ENCODE data around the gene DEDD. TPM values are rescaled to one million over a fixed set of nuclear protein-coding genes. Genes with fewer than 3 reads are reported as not detected.
A peak's percentile ranks its signal among the peaks of the same experiment; 100 is the strongest.

The DEDD gene
- polyA plus RNA-seq, 3 donors = 40.9 to 56.3 (median 42.2) TPM

- TF ChIP-seq CTCF (IDR thresholded peaks at IDR 0.05) = no peak
- DNase-seq = no peak
- Histone ChIP-seq H3K27ac (ENCODE audit: low read depth in 1 of 2, low read length in 2 of 2) (no peak overlapping the region), H3K36me3 (replicated peaks in 1 of 2; ENCODE audit: control insufficient read depth in 1 of 2, insufficient read depth in 2 of 2, low read length in 2 of 2) (no peaks in the 10 kb centered on the region), H3K4me3 (replicated peaks in 1 of 3; ENCODE audit: low read depth in 2 of 3, low read length in 3 of 3) (no peak overlapping the region), H2AFZ (ENCODE audit: insufficient read depth, low read depth, low read length, poor library complexity, severe bottlenecking) (no peak overlapping the region), H3K79me2 (ENCODE audit: insufficient read depth, low read length) (no peaks in the 10 kb centered on the region), H3K9ac (ENCODE audit: insufficient read depth, low read length, poor library complexity, severe bottlenecking) (no peak overlapping the region), H4K20me1 (ENCODE audit: insufficient read depth, low read length) (no peaks in the 10 kb centered on the region), H3K4me2 (replicated peaks; ENCODE audit: extremely low read depth, low read length, poor library complexity, severe bottlenecking) (no peak overlapping the region), H3K4me1 (ENCODE audit: control insufficient read depth in 1 of 2, insufficient read depth in 2 of 2, low read length in 2 of 2) (peaks cover 46 to 58% of the 10 kb centered on the region in 2 donors), H3K9me3 (replicated peaks in 1 of 2; ENCODE audit: control insufficient read depth in 1 of 2, insufficient read depth in 1 of 2, low read length in 2 of 2) (no peaks in the 10 kb centered on the region), H3K27me3 (ENCODE audit: control insufficient read depth in 2 of 2, insufficient read depth in 2 of 2, low read length in 2 of 2) (no peaks in the 10 kb centered on the region)
- peaks cover 1 to 3% (median 2%) of the 10 kb centered on the region in 3 donors for H3K27me3 Mint-ChIP-seq (ENCODE audit: low read depth in 3 of 3)
- no peaks in the 10 kb centered on the region for H3K9me3 Mint-ChIP-seq
- H3K4me1 Mint-ChIP-seq = peaks cover 64% of the 10 kb centered on the region
- no peak overlapping the region for H3K4me3 Mint-ChIP-seq
- 100% methylated on average over 2 of the region's 4 CpGs for WGBS (ENCODE audit: insufficient coverage)
- intact Hi-C loops (cut with micrococcal nuclease) = no loop called here
- H3K36me3 Mint-ChIP-seq = peaks cover 3 to 8% of the 10 kb centered on the region in 2 donors
- peak overlapping the region in 3 of 7 donors; percentile 44 to 84 (median 83) for H3K27ac Mint-ChIP-seq
Measured at GRCh38 chr1:161086457-161086856, 46.0 kb downstream of the DEDD start.

GRCh38 chr1:161085165-161085564 lies 47.3 kb downstream of the DEDD start:
- peaks cover 77% of the 10 kb centered on the region for H3K4me1 Mint-ChIP-seq
- TF ChIP-seq CTCF (IDR thresholded peaks at IDR 0.05) = no peak
- H3K4me1 ChIP-seq (ENCODE audit: control insufficient read depth in 1 of 2, insufficient read depth in 2 of 2, low read length in 2 of 2) = peaks cover 58 to 70% of the 10 kb centered on the region in 2 donors
- H3K27ac Mint-ChIP-seq = peak overlapping the region in 5 of 7 donors; percentile 15 to 98 (median 62)
- no peak overlapping the region for H3K4me3 Mint-ChIP-seq
- no peak overlapping the region for H3K4me3 ChIP-seq (replicated peaks in 1 of 3; ENCODE audit: low read depth in 2 of 3, low read length in 3 of 3)
- H3K36me3 Mint-ChIP-seq = peaks cover 7 to 15% of the 10 kb centered on the region in 2 donors
- no peaks in the 10 kb centered on the region for H3K9me3 ChIP-seq (replicated peaks in 1 of 2; ENCODE audit: control insufficient read depth in 1 of 2, insufficient read depth in 1 of 2, low read length in 2 of 2)
- peaks cover 0 to 3% (median 1%) of the 10 kb centered on the region in 3 donors for H3K27me3 Mint-ChIP-seq (ENCODE audit: low read depth in 3 of 3)
- H3K79me2 ChIP-seq (ENCODE audit: insufficient read depth, low read length) = no peaks in the 10 kb centered on the region
- no peak overlapping the region for H3K27ac ChIP-seq (ENCODE audit: low read depth in 1 of 2, low read length in 2 of 2)
- no peaks in the 10 kb centered on the region for H3K9me3 Mint-ChIP-seq
- WGBS (ENCODE audit: insufficient coverage) = no CpG with 5 or more reads among the region's 2 CpGs
- H3K9ac ChIP-seq (ENCODE audit: insufficient read depth, low read length, poor library complexity, severe bottlenecking) = no peak overlapping the region
- intact Hi-C loops (cut with micrococcal nuclease) = no loop called here
- no peak overlapping the region for H3K4me2 ChIP-seq (replicated peaks; ENCODE audit: extremely low read depth, low read length, poor library complexity, severe bottlenecking)
- no peak for DNase-seq
- no peaks in the 10 kb centered on the region for H3K27me3 ChIP-seq (ENCODE audit: control insufficient read depth in 2 of 2, insufficient read depth in 2 of 2, low read length in 2 of 2)
- H2AFZ ChIP-seq (ENCODE audit: insufficient read depth, low read depth, low read length, poor library complexity, severe bottlenecking) = no peak overlapping the region
- H4K20me1 ChIP-seq (ENCODE audit: insufficient read depth, low read length) = no peaks in the 10 kb centered on the region
- H3K36me3 ChIP-seq (replicated peaks in 1 of 2; ENCODE audit: control insufficient read depth in 1 of 2, insufficient read depth in 2 of 2, low read length in 2 of 2) = no peaks in the 10 kb centered on the region
